A549 (cell line): Measurements from ENCODE around the gene C2orf66. TPM values are rescaled to one million over a fixed set of nuclear protein-coding genes. Genes with fewer than 3 reads are reported as not detected.
A peak's percentile ranks its signal among the peaks of the same experiment; 100 is the strongest.

ENCODE experiments used
- ATAC-seq, 2 experiments: fragments of 200-7000 bp in 1 of 2; fragments of >200 bp in 1 of 2; cut with Nextera tagmentation in 1 of 2; cut with Tn5 transposase in 1 of 2; 3 replicates each; pipeline versions ENCODE4 v1.8.0 to v1.9.1; 2018 to 2020; ENCODE audit warnings: mild to moderate bottlenecking in 1 of 2, moderate library complexity in 1 of 2
- CTCF ChIA-PET: fragments of 300-600 bp; sonication (Branson Sonifier 250); formaldehyde crosslinking; extraction: SDS; loops from one replicate; lab custom pipeline; 2021; ENCODE audit warnings: antibody characterized with exemption, inconsistent platforms; lab: Yijun Ruan, JAX
- POLR2A ChIA-PET: fragments of 350-600 bp; formaldehyde crosslinking; extraction: SDS; loops from one replicate; lab custom pipeline; 2021; ENCODE audit warnings: antibody characterized with exemption, inconsistent platforms; lab: Yijun Ruan, JAX
- DNase-seq, 2 experiments: peaks; one replicate each; pipeline versions ENCODE4 v3.0.0 to v3.0.0-alpha.2; 2011 to 2016; ENCODE audit warnings: low read depth in 1 of 2, low spot score in 1 of 2
- FAIRE-seq: peaks from 2 replicates; lab custom pipeline; 2011; peaks lifted over from hg19 to GRCh38; lab: Jason Lieb, UNC
- H3K27ac ChIP-seq, 2 experiments: fragments of >200 bp; sonication (Bioruptor Twin); formaldehyde crosslinking; 3 replicates each; pipeline ENCODE4 v1.5.1; 2016 to 2017
- H3K4me1 ChIP-seq: fragments of >200 bp; sonication (Bioruptor Twin); formaldehyde crosslinking; 3 replicates; pipeline ENCODE4 v1.6.1; 2016
- H3K4me2 ChIP-seq: fragments of >200 bp; sonication (Bioruptor Twin); formaldehyde crosslinking; 3 replicates; pipeline ENCODE4 v1.6.1; 2016
- H3K4me3 ChIP-seq: fragments of >200 bp; sonication (Bioruptor Twin); formaldehyde crosslinking; 3 replicates; pipeline ENCODE4 v1.5.1; 2016
- H3K9me3 ChIP-seq: fragments of >200 bp; sonication (Bioruptor Twin); formaldehyde crosslinking; 3 replicates; pipeline ENCODE4 v1.6.1; 2016
- BHLHE40 ChIP-seq: IDR thresholded peaks from 2 replicates; pipeline ENCODE4 v1.6.1; 2012; ENCODE audit warnings: low read depth, low read length, inconsistent platforms
- CBX2 ChIP-seq: fragments of 200-600 bp; sonication (generic); IDR thresholded peaks from 2 replicates; pipeline ENCODE4 v1.6.1; 2016; ENCODE audit warnings: low read depth, mild to moderate bottlenecking, borderline replicate concordance
- CEBPB ChIP-seq, 2 experiments: fragments of >200 bp in 1 of 2; sonication (Bioruptor Twin) in 1 of 2; formaldehyde crosslinking in 1 of 2; IDR thresholded peaks; 2 replicates each; pipeline ENCODE4 v1.6.1; 2012 to 2016
- CHD4 ChIP-seq: fragments of 200-600 bp; sonication (generic); IDR thresholded peaks from 2 replicates; pipeline ENCODE4 v1.6.1; 2016; ENCODE audit warnings: antibody characterized with exemption, mild to moderate bottlenecking, borderline replicate concordance
- EP300 ChIP-seq, 2 experiments: fragments of >200 bp; sonication (Bioruptor Twin); formaldehyde crosslinking; IDR thresholded peaks; 2 replicates in 1 of 2; 3 replicates in 1 of 2; pipeline ENCODE4 v1.6.1; 2016 to 2017
- FOSL2 ChIP-seq, 2 experiments: fragments of 450-650 bp in 1 of 2; fragments of >200 bp in 1 of 2; sonication (Bioruptor Twin) in 1 of 2; formaldehyde crosslinking; IDR thresholded peaks; 2 replicates each; pipeline versions ENCODE4 v1.5.0 to v1.6.1; 2016 to 2020; ENCODE audit warnings: mild to moderate bottlenecking in 1 of 2, moderate library complexity in 1 of 2
- FOXS1 ChIP-seq: fragments of 250-450 bp; sonication (Bioruptor Pico); IDR thresholded peaks from 2 replicates; pipeline ENCODE4 v1.5.0; 2020; ENCODE audit warnings: mild to moderate bottlenecking, moderate library complexity
- GATA3 ChIP-seq: IDR thresholded peaks from 2 replicates; pipeline ENCODE4 v1.6.1; 2012; ENCODE audit warnings: borderline replicate concordance
- HOXA7 ChIP-seq: fragments of 250-450 bp; sonication (Bioruptor Pico); IDR thresholded peaks from 2 replicates; pipeline ENCODE4 v1.5.0; 2020; ENCODE audit warnings: mild to moderate bottlenecking, moderate library complexity
- MAZ ChIP-seq: fragments of 150-350 bp; IDR thresholded peaks from 2 replicates; pipeline ENCODE4 v1.6.1; 2014; ENCODE audit warnings: antibody characterized with exemption, low read depth, low read length, borderline replicate concordance
- MYC ChIP-seq: IDR thresholded peaks from 2 replicates; pipeline ENCODE4 v1.6.1; 2012; ENCODE audit warnings: mild to moderate bottlenecking, inconsistent platforms, low read length, improper control_type of control experiment, borderline replicate concordance
- NFE2L2 ChIP-seq: fragments of 150-350 bp; conservative IDR thresholded peaks from 2 replicates; pipeline ENCODE4 v1.6.1; 2014; ENCODE audit warnings: low read length
- NPAS2 ChIP-seq: fragments of 250-450 bp; sonication (Bioruptor Pico); IDR thresholded peaks from 2 replicates; pipeline ENCODE4 v1.8.0; 2022; ENCODE audit warnings: mild to moderate bottlenecking, moderate library complexity, borderline replicate concordance
- RAD21 ChIP-seq, 2 experiments: fragments of >200 bp in 1 of 2; sonication (Bioruptor Twin) in 1 of 2; formaldehyde crosslinking in 1 of 2; IDR thresholded peaks in 1 of 2; conservative IDR thresholded peaks in 1 of 2; 2 replicates in 1 of 2; 3 replicates in 1 of 2; pipeline ENCODE4 v1.6.1; 2012 to 2018; ENCODE audit warnings: inconsistent platforms in 1 of 2
- RCOR1 ChIP-seq: fragments of 150-350 bp; IDR thresholded peaks from 2 replicates; pipeline ENCODE4 v1.6.1; 2014; ENCODE audit warnings: antibody characterized with exemption, low read length, low read depth
- RFX5 ChIP-seq: fragments of 450-650 bp; IDR thresholded peaks from 2 replicates; pipeline ENCODE4 v1.7.1; 2014; ENCODE audit warnings: antibody characterized with exemption, mild to moderate bottlenecking, moderate library complexity
- RNF2 ChIP-seq: fragments of 200-600 bp; sonication (generic); IDR thresholded peaks from 2 replicates; pipeline ENCODE4 v1.6.1; 2016; ENCODE audit warnings: low read depth, mild to moderate bottlenecking, antibody characterized with exemption, moderate library complexity, borderline replicate concordance
- SREBF2 ChIP-seq: fragments of 450-650 bp; IDR thresholded peaks from 2 replicates; pipeline ENCODE4 v1.6.1; 2014; ENCODE audit warnings: mild to moderate bottlenecking, moderate library complexity
- TFCP2L1 ChIP-seq: fragments of 250-450 bp; sonication (Bioruptor Pico); IDR thresholded peaks from 2 replicates; pipeline ENCODE4 v1.5.0; 2021; ENCODE audit warnings: mild to moderate bottlenecking
- ZFP36 ChIP-seq: fragments of 450-650 bp; IDR thresholded peaks from 2 replicates; pipeline ENCODE4 v1.6.1; 2014; ENCODE audit warnings: borderline replicate concordance; ENCODE audit not compliant: partially characterized antibody
- ZSCAN20 ChIP-seq: fragments of 250-450 bp; sonication (Bioruptor Pico); IDR thresholded peaks from 2 replicates; pipeline ENCODE4 v1.8.0; 2022; ENCODE audit warnings: mild to moderate bottlenecking, moderate library complexity
- WGBS: methylation state at CpG from one replicate; pipeline ENCODE4 v1.1.6; 2017; ENCODE audit errors: missing lambda C conversion rate; 5-methylcytosine and 5-hydroxymethylcytosine counted together
- polyA plus RNA-seq, 4 experiments: library from polyadenylated mRNA; depleted of rRNA in 3 of 4; stranded (reverse); fragments of >200 nt; fragmentation: RNase III in 1 of 4; extraction: RNeasy Plus Mini Kit Qiagen cat#74134 plus additional on column Dnase treatment in 1 of 4; gene quantifications; 2 replicates in 3 of 4; 3 replicates in 1 of 4; pipeline ENCODE4 v1.2.3, GENCODE V29; 2011 to 2017
- TF ChIP-seq, protein P1 (sequence below): IDR thresholded peaks from 2 replicates; pipeline ENCODE4 v1.6.1; 2012
- TF ChIP-seq, protein P2 (sequence below): fragments of >200 bp; sonication (Bioruptor Twin); formaldehyde crosslinking; IDR thresholded peaks from 3 replicates; pipeline ENCODE4 v1.5.1; 2016

C2orf66 gene
- polyA plus RNA-seq, 2 of the 4 experiments (the other 2 are of a cell fraction), result 0.08 to 0.28 TPM

DNA sequence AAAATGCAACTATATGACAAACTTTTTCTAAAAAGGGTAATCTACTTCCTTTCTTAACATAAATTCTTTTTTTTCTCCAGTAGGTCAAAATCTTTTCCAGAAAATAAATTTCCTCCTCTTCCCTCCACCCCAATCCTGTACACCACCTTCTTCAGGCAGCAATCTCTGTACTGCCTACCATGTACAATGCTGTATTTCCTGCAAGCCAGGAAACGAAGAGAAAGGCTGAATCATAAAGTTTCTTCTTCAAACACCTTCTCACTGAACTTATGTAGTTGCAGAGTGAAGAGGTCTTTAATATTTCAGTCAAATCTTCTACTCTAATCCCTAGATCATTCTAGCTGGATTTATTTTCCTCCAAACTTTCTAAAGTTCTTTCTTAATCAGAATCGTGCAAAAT is 18.2 kb upstream of the C2orf66 start:
- TF ChIP-seq RFX5 (no peak), RNF2 (no peak), NFE2L2 (no peak), NPAS2 (no peak), SREBF2 (no peak), TFCP2L1 (CRISPR knock-in tag) (no peak), ZFP36 (no peak), RCOR1 (no peak), HOXA7 (CRISPR knock-in tag) (no peak), GATA3 (no peak), MAZ (no peak), RAD21 (conservative IDR thresholded peaks at IDR 0.05 in 1 of 2, IDR thresholded peaks at IDR 0.05 in 1 of 2) (no peak), FOSL2 (IDR thresholded peaks at IDR 0.05) (no peak), FOSL2 (CRISPR knock-in tag; IDR thresholded peaks at IDR 0.05) (no peak), FOXS1 (CRISPR knock-in tag) (no peak), BHLHE40 (no peak), MYC (no peak), CEBPB (IDR thresholded peaks at IDR 0.05) (no peak), CHD4 (no peak)
- TF ChIP-seq, protein P1, sequence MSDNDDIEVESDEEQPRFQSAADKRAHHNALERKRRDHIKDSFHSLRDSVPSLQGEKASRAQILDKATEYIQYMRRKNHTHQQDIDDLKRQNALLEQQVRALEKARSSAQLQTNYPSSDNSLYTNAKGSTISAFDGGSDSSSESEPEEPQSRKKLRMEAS, result no peak
- TF ChIP-seq, protein P2, sequence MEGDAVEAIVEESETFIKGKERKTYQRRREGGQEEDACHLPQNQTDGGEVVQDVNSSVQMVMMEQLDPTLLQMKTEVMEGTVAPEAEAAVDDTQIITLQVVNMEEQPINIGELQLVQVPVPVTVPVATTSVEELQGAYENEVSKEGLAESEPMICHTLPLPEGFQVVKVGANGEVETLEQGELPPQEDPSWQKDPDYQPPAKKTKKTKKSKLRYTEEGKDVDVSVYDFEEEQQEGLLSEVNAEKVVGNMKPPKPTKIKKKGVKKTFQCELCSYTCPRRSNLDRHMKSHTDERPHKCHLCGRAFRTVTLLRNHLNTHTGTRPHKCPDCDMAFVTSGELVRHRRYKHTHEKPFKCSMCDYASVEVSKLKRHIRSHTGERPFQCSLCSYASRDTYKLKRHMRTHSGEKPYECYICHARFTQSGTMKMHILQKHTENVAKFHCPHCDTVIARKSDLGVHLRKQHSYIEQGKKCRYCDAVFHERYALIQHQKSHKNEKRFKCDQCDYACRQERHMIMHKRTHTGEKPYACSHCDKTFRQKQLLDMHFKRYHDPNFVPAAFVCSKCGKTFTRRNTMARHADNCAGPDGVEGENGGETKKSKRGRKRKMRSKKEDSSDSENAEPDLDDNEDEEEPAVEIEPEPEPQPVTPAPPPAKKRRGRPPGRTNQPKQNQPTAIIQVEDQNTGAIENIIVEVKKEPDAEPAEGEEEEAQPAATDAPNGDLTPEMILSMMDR, result no peak
- Histone ChIP-seq H3K9me3 (no peaks in the 10 kb centered on the region), H3K4me2 (no peak overlapping the region), H3K27ac (no peak overlapping the region), H3K4me1 (peaks cover 13% of the 10 kb centered on the region), H3K4me3 (no peak overlapping the region)
- ChIA-PET POLR2A (no interaction called here), CTCF (no interaction called here)
- ATAC-seq (no peak), FAIRE-seq (no peak), DNase-seq (no peak)
- 65% methylated on average over 2 of the region's 2 CpGs for WGBS

DNA sequence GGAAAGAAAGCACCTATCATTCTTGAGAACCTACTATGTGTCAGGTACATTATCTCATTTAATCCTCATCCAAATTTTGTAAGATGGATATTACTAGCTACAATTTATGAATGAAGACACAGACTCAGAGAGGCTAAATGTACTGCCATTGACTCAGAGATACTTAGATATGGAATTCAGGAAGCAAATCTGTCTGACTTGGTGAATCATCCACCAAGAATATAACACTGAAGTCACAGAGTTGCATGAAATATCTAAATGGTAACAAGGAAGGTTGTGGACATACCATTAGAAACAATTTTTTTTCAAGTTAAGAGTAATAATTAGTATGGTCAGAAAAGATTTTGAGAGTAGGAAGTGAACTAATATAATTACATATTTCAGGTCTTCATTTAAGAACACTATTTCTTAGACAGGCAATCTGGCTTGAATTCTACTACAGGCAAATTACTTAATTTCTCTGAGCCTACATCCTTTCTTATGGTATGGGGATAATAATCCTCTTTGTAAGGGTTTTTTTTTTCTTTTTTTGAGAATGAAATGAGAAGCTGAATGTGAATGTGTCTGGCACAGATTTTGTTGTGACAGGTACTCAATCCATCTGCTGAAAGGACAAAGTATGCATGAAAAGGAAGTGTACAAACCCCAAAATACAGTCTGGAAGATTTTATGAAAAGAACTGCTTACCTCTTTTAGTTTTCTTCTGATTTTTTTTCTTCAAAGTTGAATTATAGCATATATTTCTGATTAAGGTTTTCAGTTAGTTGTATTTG is 14.8 kb upstream of the C2orf66 start:
- no peak for TF ChIP-seq CBX2
- TF ChIP-seq FOSL2 (IDR thresholded peaks at IDR 0.05), result no peak
- TF ChIP-seq FOSL2 (CRISPR knock-in tag; IDR thresholded peaks at IDR 0.05), result peak; percentile 54
- no peak for TF ChIP-seq FOXS1 (CRISPR knock-in tag)
- no peak for TF ChIP-seq ZSCAN20 (CRISPR knock-in tag)
- TF ChIP-seq EP300 (IDR thresholded peaks at IDR 0.05), result no peak
- ChIA-PET CTCF (no interaction called here), POLR2A (interaction anchor here (0.8 kb wide), 1 partner anchor 24 kb away, joined by 4 read pairs; the partner anchor contains the start of gene GTF3C3)
- no peak overlapping the region; a peak in 1 of 6 replicates for H3K27ac ChIP-seq
- 0 out of 3 replicates have a peak, but pooled peaks cover 3% of the 10 kb centered on the region for H3K9me3 ChIP-seq
- no peak overlapping the region for H3K4me3 ChIP-seq
- peaks cover 13% of the 10 kb centered on the region for H3K4me1 ChIP-seq
- H3K4me2 ChIP-seq, result peak overlapping the region; percentile 37
- FAIRE-seq, result no peak
- peak; percentile 4 to 45 for DNase-seq
- peak; percentile 87 to 88 for ATAC-seq
